ENCODE measurements around the gene ZNF785. TPM values are rescaled to one million over a fixed set of nuclear protein-coding genes. Genes with fewer than 3 reads are reported as not detected.

ZNF785 gene
- total and polyA plus RNA-seq, 2 of the 13 experiments (the other 11 are each of a cell fraction or from before 2014, with no cell fraction given): 0.01 TPM; not detected in 1

GRCh38 chr16:30571445-30572322, 13.8 kb downstream of the ZNF785 start, which contains the start of gene ZNF688 (continued):
- TF ChIP-seq ZBTB49 (CRISPR knock-in tag; IDR thresholded peaks at IDR 0.05; ENCODE audit: borderline replicate concordance) (no peak), HOMEZ (CRISPR knock-in tag; IDR thresholded peaks at IDR 0.05; ENCODE audit: low read depth) (no peak), MAFF (IDR thresholded peaks at IDR 0.05; ENCODE audit: low read depth, low read length) (no peak), ZNF44 (CRISPR knock-in tag; IDR thresholded peaks at IDR 0.05) (no peak), SETDB1 (CRISPR knock-in tag; IDR thresholded peaks at IDR 0.05; ENCODE audit: borderline replicate concordance) (no peak), NR2F2 (IDR thresholded peaks at IDR 0.05; ENCODE audit: borderline replicate concordance, low read depth) (no peak), JUNB (CRISPR knock-in tag; IDR thresholded peaks at IDR 0.05; ENCODE audit: borderline replicate concordance) (no peak), ZNF318 (CRISPR knock-in tag; IDR thresholded peaks at IDR 0.05) (no peak), MYPOP (CRISPR knock-in tag; IDR thresholded peaks at IDR 0.05) (peak; percentile 74), IRX3 (CRISPR knock-in tag; IDR thresholded peaks at IDR 0.05; ENCODE audit: borderline replicate concordance, low read depth) (peak; percentile 77; the same call in 1 of the 2 replicates), ZNF230 (CRISPR knock-in tag; IDR thresholded peaks at IDR 0.05) (peak; percentile 55), ZNF292 (CRISPR knock-in tag; IDR thresholded peaks at IDR 0.05; ENCODE audit: borderline replicate concordance, low read depth) (no peak), TFAP4 (IDR thresholded peaks at IDR 0.05; ENCODE audit: borderline replicate concordance, low read depth) (peak; percentile 27; the same call in 1 of the 2 replicates)
